H1 (cell line): ENCODE results near the gene PITPNM1. TPM values are rescaled to one million over a fixed set of nuclear protein-coding genes. Genes with fewer than 3 reads are reported as not detected.

Source experiments
- CTCF ChIA-PET: fragments of 300-600 bp; sonication (Branson Sonifier 250); formaldehyde crosslinking; loops from one replicate; lab custom pipeline; 2021; ENCODE audit not compliant: partially characterized antibody; lab: Charles Lee
- POLR2A ChIA-PET: fragments of 300-600 bp; sonication (Branson Sonifier 250); formaldehyde crosslinking; loops from one replicate; lab custom pipeline; 2021; ENCODE audit warnings: inconsistent platforms; ENCODE audit not compliant: partially characterized antibody; lab: Charles Lee
- DNase-seq, 2 experiments: peaks; one replicate each; pipeline versions ENCODE4 v3.0.0 to v3.0.0-alpha.2; 2010 to 2022; ENCODE audit warnings: low spot score in 2 of 2, low read depth in 1 of 2, mixed read lengths in 1 of 2
- FAIRE-seq: peaks from 2 replicates; lab custom pipeline; 2011; peaks lifted over from hg19 to GRCh38; lab: Jason Lieb, UNC
- H2AFZ ChIP-seq: 2 replicates; pipeline ENCODE4 v1.8.1; 2012; ENCODE audit warnings: low read length, inconsistent platforms
- H2AK5ac ChIP-seq: 2 replicates; pipeline ENCODE4 v1.6.1; 2013; ENCODE audit warnings: low read depth, low read length
- H2BK120ac ChIP-seq: replicated peaks from 2 replicates; pipeline ENCODE3; 2013; ENCODE audit warnings: low read depth, low read length, inconsistent platforms
- H2BK12ac ChIP-seq: 2 replicates; pipeline ENCODE4 v1.6.1; 2013; ENCODE audit warnings: low read depth, low read length
- H2BK15ac ChIP-seq: 2 replicates; pipeline ENCODE4 v1.6.1; 2013; ENCODE audit warnings: low read length
- H2BK20ac ChIP-seq: 2 replicates; pipeline ENCODE4 v1.6.1; 2013; ENCODE audit warnings: low read length
- H2BK5ac ChIP-seq: 2 replicates; pipeline ENCODE4 v1.6.1; 2013; ENCODE audit warnings: low read depth, low read length
- H3K14ac ChIP-seq: 2 replicates; pipeline ENCODE4 v1.6.1; 2013; ENCODE audit warnings: inconsistent platforms; ENCODE audit not compliant: insufficient read length
- H3K18ac ChIP-seq: 2 replicates; pipeline ENCODE4 v1.6.1; 2013; ENCODE audit warnings: low read length; ENCODE audit errors: extremely low read depth
- H3K23ac ChIP-seq: 2 replicates; pipeline ENCODE4 v1.6.1; 2013; ENCODE audit warnings: inconsistent platforms; ENCODE audit not compliant: insufficient read length
- H3K23me2 ChIP-seq: 2 replicates; pipeline ENCODE4 v1.6.1; 2013; ENCODE audit warnings: low read depth, low read length
- H3K27ac ChIP-seq: 2 replicates; pipeline ENCODE4 v1.6.1; 2011; ENCODE audit warnings: low read depth, low read length, inconsistent platforms
- H3K27me3 ChIP-seq, 4 experiments: replicated peaks in 1 of 4; 1 replicate in 1 of 4; 2 replicates in 3 of 4; pipeline versions ENCODE4 v1.6.1 to v1.8.1; 2011 to 2013; ENCODE audit warnings: low read length in 3 of 4, mild to moderate bottlenecking in 3 of 4, inconsistent platforms in 2 of 4, mixed read lengths in 2 of 4, moderate library complexity in 1 of 4; ENCODE audit not compliant: control insufficient read depth in 3 of 4, insufficient read depth in 3 of 4; ENCODE audit errors: extremely low read depth in 1 of 4
- H3K36me3 ChIP-seq, 4 experiments: 2 replicates each; pipeline versions ENCODE4 v1.6.1 to v1.8.1; 2011 to 2013; ENCODE audit warnings: mild to moderate bottlenecking in 4 of 4, low read length in 3 of 4, moderate library complexity in 2 of 4, control low read depth in 1 of 4, inconsistent platforms in 1 of 4; ENCODE audit not compliant: insufficient read depth in 4 of 4, control insufficient read depth in 2 of 4
- H3K4ac ChIP-seq: replicated peaks from 2 replicates; pipeline ENCODE3; 2013; ENCODE audit warnings: low read length, low read depth, mixed read lengths, inconsistent platforms; ENCODE audit not compliant: insufficient read length
- H3K4me1 ChIP-seq, 4 experiments: replicated peaks in 1 of 4; 1 replicate in 1 of 4; 2 replicates in 3 of 4; pipeline versions ENCODE4 v1.6.1 to v1.8.1; 2011 to 2013; ENCODE audit warnings: low read length in 3 of 4, inconsistent platforms in 2 of 4, mixed read lengths in 1 of 4; ENCODE audit not compliant: insufficient read depth in 4 of 4, control insufficient read depth in 3 of 4
- H3K4me2 ChIP-seq, 2 experiments: 2 replicates each; pipeline versions ENCODE4 v1.6.1 to v1.8.1; 2011 to 2013; ENCODE audit warnings: low read depth in 2 of 2, low read length in 2 of 2, control low read depth in 1 of 2, inconsistent platforms in 1 of 2, mild to moderate bottlenecking in 1 of 2; ENCODE audit not compliant: insufficient read depth in 1 of 2
- H3K4me3 ChIP-seq, 4 experiments: fragments of 200-600, 300-600 bp in 1 of 4; sonication (generic), shearing (Covaris generic), sonication (Bioruptor Twin) in 1 of 4; 2 replicates each; pipeline versions ENCODE4 v1.5.1 to v1.8.1; 2011 to 2016; ENCODE audit warnings: low read length in 4 of 4, low read depth in 3 of 4, control low read depth in 2 of 4, inconsistent platforms in 2 of 4, mild to moderate bottlenecking in 2 of 4, mixed read lengths in 1 of 4, moderate library complexity in 1 of 4; ENCODE audit not compliant: insufficient read depth in 2 of 4; ENCODE audit errors: extremely low read depth in 1 of 4
- H3K56ac ChIP-seq: replicated peaks from 2 replicates; pipeline ENCODE3; 2013; ENCODE audit warnings: low read depth, mild to moderate bottlenecking, mixed read lengths, low read length, inconsistent platforms; ENCODE audit not compliant: insufficient read length
- H3K79me1 ChIP-seq: 2 replicates; pipeline ENCODE4 v1.6.1; 2013; ENCODE audit warnings: low read depth, low read length, control low read depth
- H3K79me2 ChIP-seq, 2 experiments: 2 replicates each; pipeline versions ENCODE4 v1.6.1 to v1.8.1; 2012 to 2013; ENCODE audit warnings: low read length in 2 of 2, mild to moderate bottlenecking in 2 of 2, inconsistent platforms in 1 of 2; ENCODE audit not compliant: insufficient read depth in 2 of 2, control insufficient read depth in 1 of 2
- H3K9ac ChIP-seq, 4 experiments: replicated peaks in 1 of 4; 1 replicate in 1 of 4; 2 replicates in 3 of 4; pipeline versions ENCODE4 v1.6.1 to v1.8.1; 2011 to 2013; ENCODE audit warnings: low read depth in 3 of 4, low read length in 3 of 4, control low read depth in 2 of 4, mild to moderate bottlenecking in 2 of 4, moderate library complexity in 2 of 4, inconsistent platforms in 1 of 4; ENCODE audit errors: extremely low read depth in 1 of 4
- H3K9me3 ChIP-seq, 2 experiments: 2 replicates each; pipeline versions ENCODE4 v1.6.1 to v1.8.1; 2012 to 2013; ENCODE audit warnings: mild to moderate bottlenecking in 2 of 2, moderate library complexity in 2 of 2, control low read depth in 1 of 2, inconsistent platforms in 1 of 2, low read depth in 1 of 2, low read length in 1 of 2, mixed read lengths in 1 of 2; ENCODE audit not compliant: insufficient read depth in 2 of 2
- H4K20me1 ChIP-seq, 2 experiments: replicated peaks in 1 of 2; 2 replicates each; pipeline versions ENCODE3 to v1.8.1; 2011 to 2013; ENCODE audit warnings: inconsistent platforms in 2 of 2, low read length in 2 of 2, mild to moderate bottlenecking in 1 of 2; ENCODE audit not compliant: insufficient read depth in 2 of 2, control insufficient read depth in 1 of 2
- H4K5ac ChIP-seq: 2 replicates; pipeline ENCODE4 v1.6.1; 2013; ENCODE audit warnings: low read length, low read depth, mixed read lengths, inconsistent platforms; ENCODE audit not compliant: insufficient read length
- H4K8ac ChIP-seq: 2 replicates; pipeline ENCODE4 v1.8.0; 2013; ENCODE audit warnings: mild to moderate bottlenecking, moderate library complexity, low read length, inconsistent platforms; ENCODE audit not compliant: insufficient read depth; ENCODE audit errors: extremely low read depth
- H4K91ac ChIP-seq: replicated peaks from 2 replicates; pipeline ENCODE3; 2013; ENCODE audit warnings: low read length, mixed read lengths, inconsistent platforms; ENCODE audit not compliant: insufficient read length
- CHD2 ChIP-seq: IDR thresholded peaks from 2 replicates; pipeline ENCODE4 v1.6.1; 2012; ENCODE audit warnings: low read length, improper control_type of control experiment
- CREB1 ChIP-seq: IDR thresholded peaks from 2 replicates; pipeline ENCODE4 v1.6.1; 2012; ENCODE audit warnings: inconsistent platforms
- KDM5A ChIP-seq: fragments of 200-600 bp; IDR thresholded peaks from 2 replicates; pipeline ENCODE4 v1.7.1; 2012; ENCODE audit warnings: mild to moderate bottlenecking, low read length, inconsistent platforms, mixed read lengths
- RFX5 ChIP-seq: IDR thresholded peaks from 2 replicates; pipeline ENCODE4 v1.6.1; 2011; ENCODE audit warnings: low read depth, low read length, improper control_type of control experiment, borderline replicate concordance
- WGBS, 2 experiments: shearing (Covaris generic) in 1 of 2; methylation state at CpG; one replicate each; pipeline versions ENCODE4 v1.1.6 to v1.1.7; 2013 to 2015; ENCODE audit warnings: low lambda C conversion rate in 2 of 2, mixed read lengths in 2 of 2, inconsistent platforms in 1 of 2, low coverage in 1 of 2, missing lambda C conversion rate in 1 of 2; ENCODE audit not compliant: insufficient replicate concordance in 2 of 2, insufficient coverage in 1 of 2, insufficient read length in 1 of 2; ENCODE audit errors: extremely low coverage in 1 of 2, missing lambda C conversion rate in 1 of 2; 5-methylcytosine and 5-hydroxymethylcytosine counted together
- polyA plus RNA-seq, 7 experiments: library from polyadenylated mRNA; depleted of rRNA in 3 of 7; stranded (reverse) in 5 of 7; unstranded in 2 of 7; fragments of >200 nt in 5 of 7; fragments of 200-250 nt in 2 of 7; gene quantifications; 1 replicate in 5 of 7; 2 replicates in 1 of 7; 4 replicates in 1 of 7; pipeline versions ENCODE4 v1.2.1 to v1.2.3, GENCODE V29; 2011 to 2013; ENCODE audit warnings: missing spikeins in 2 of 7, mixed read lengths in 2 of 7
- total RNA-seq: library from RNA; stranded (reverse); fragmentation: NEBNext Ultra II Directional; extraction: Animal tissue kit (Norgen Biotek cat#: 25700); gene quantifications from 2 replicates; pipeline ENCODE4 v1.2.1, GENCODE V29; 2021

Gene PITPNM1
- total and polyA plus RNA-seq, 2 of the 8 experiments (the other 6 are each of a cell fraction or from before 2014, with no cell fraction given): 27.2 to 52.7 TPM

DNA sequence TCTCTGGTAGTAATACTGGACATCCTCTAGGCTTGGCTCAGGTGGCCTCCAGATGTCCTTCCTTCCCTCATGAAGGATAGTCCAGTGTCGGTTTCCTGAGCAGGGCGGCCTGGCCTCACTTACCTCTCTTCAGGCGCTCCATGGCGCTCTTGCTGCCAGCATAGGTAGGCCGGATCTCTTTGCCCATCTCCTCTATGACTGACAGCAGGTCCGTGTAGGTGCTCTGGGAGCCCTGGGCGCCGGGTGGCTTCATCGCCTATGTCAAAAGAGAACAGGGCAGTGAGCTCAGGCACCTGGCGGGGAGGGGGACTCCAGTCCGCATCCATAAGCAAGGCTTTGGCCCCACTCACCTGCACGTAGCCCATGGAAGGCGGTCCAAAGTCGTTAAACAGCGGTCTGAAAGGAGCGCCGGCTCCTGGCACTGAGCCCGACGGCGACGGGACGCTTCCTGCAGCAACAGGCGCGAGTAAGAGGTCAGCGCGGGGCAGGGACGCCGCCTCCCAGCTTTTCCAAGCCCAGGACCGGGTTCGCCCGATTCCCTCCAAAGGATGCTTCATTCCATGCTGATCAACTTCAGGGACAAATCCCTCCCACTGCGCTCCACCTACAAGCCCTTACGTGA is 2.2 kb upstream of the PITPNM1 start:
- no peak overlapping the region for H2BK120ac ChIP-seq
- H4K20me1 ChIP-seq: peaks cover 3 to 15% of the 10 kb centered on the region in 2 experiments
- no peak overlapping the region for H3K56ac ChIP-seq
- POLR2A ChIA-PET: interaction anchor here (0.8 to 1.0 kb wide), 4 partner anchors 9 to 42 kb away, joined by 3 to 5 read pairs (median 4); no protein-coding TSS in a partner anchor
- no peak overlapping the region for H2BK15ac ChIP-seq
- H3K14ac ChIP-seq: no peak overlapping the region
- 21% methylated on average over 33 of the region's 33 CpGs; no CpG with 5 or more reads in 1 of the 2 experiments for WGBS, 2 experiments
- FAIRE-seq: no peak
- H4K91ac ChIP-seq: no peak overlapping the region
- H2BK20ac ChIP-seq: no peak overlapping the region
- TF ChIP-seq KDM5A (no peak), CREB1 (0 out of 2 replicates have a peak, but pooled peaks have one; percentile 7), RFX5 (no peak), CHD2 (no peak)
- TF ChIP-seq, all 59 proteins: peak for 1
- H3K79me1 ChIP-seq: no peaks in the 10 kb centered on the region
- peak overlapping the region; percentile 70 for H3K27ac ChIP-seq
- no peak overlapping the region for H2AK5ac ChIP-seq
- H3K23ac ChIP-seq: no peak overlapping the region
- peak overlapping the region; percentile 46 to 52 (median 48); a peak in 4 of 7 replicates for H3K9ac ChIP-seq
- DNase-seq: no peak
- H2AFZ ChIP-seq: 0 out of 2 replicates have a peak overlapping the region, but pooled peaks have one; percentile 16
- H2BK5ac ChIP-seq: no peak overlapping the region
- H3K9me3 ChIP-seq: no peaks in the 10 kb centered on the region
- peak overlapping the region; percentile 66 to 84 for H3K4me2 ChIP-seq
- H3K4me3 ChIP-seq: peak overlapping the region; percentile 62 to 84 (median 62)
- H3K27me3 ChIP-seq: peaks cover 0 to 8% (median 5%) of the 10 kb centered on the region in 4 experiments; a peak in 3 of 7 replicates
- peak overlapping the region; percentile 75; the same call in 1 of the 2 replicates for H2BK12ac ChIP-seq
- H3K18ac ChIP-seq: 0 out of 2 replicates have a peak overlapping the region, but pooled peaks have one; percentile 32
- 0 out of 4 replicates have a peak, but pooled peaks cover 0 to 8% of the 10 kb centered on the region in 2 experiments for H3K79me2 ChIP-seq
- no peaks in the 10 kb centered on the region; a peak in 2 of 8 replicates for H3K36me3 ChIP-seq
- no peak overlapping the region for H3K4ac ChIP-seq
- peaks cover 23% of the 10 kb centered on the region for H3K23me2 ChIP-seq
- H4K5ac ChIP-seq: no peak overlapping the region
- peaks cover 0 to 30% (median 10%) of the 10 kb centered on the region in 4 experiments; a peak in 6 of 7 replicates for H3K4me1 ChIP-seq
- H4K8ac ChIP-seq: peak overlapping the region; percentile 51; the same call in 1 of the 2 replicates
- CTCF ChIA-PET: interaction anchor here (1.2 to 2.0 kb wide), 2 partner anchors 120 to 150 kb away, joined by 4 to 8 read pairs; no protein-coding TSS in a partner anchor
